ENCODE data around the gene TMEM80. TPM values are rescaled to one million over a fixed set of nuclear protein-coding genes. Genes with fewer than 3 reads are reported as not detected.

The TMEM80 gene
- total and polyA plus RNA-seq, 2 of the 8 experiments (the other 6 are each of a cell fraction or from before 2014, with no cell fraction given) = 8.0 to 16.3 TPM

DNA sequence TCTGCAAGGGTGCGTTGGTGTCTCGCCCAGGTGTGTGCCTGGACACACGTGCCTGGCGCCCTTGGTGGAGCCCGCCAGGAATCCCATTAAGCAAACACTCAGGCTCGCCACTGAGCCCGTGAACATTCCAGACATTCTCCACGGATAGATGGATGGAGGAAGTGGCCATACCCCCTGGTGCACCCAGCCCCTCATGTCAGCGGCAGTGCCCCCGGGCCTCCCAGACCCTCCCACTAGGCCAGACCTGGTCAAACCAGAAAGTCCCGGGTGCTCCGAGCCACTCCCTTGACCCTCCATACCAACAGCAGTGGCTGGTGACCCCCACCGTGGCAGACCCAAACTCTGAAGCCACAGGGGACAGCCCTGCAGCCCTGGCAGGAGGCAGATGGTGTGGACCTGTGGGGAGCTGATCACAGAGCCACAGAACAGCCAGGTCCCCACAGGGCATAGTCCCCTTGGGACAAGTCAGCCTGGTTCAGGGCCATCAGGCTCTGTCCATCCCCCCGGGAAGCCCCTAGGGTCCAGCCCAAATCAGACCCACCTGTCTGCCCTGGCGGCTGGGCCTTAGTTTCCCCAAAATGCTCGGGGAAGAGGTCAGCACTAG lies 12.3 kb downstream of the TMEM80 start:
- 85% methylated on average over 16 of the region's 16 CpGs; no CpG with 5 or more reads in 1 of the 2 experiments for WGBS, 2 experiments (ENCODE audit: extremely low coverage in 1 of 2, insufficient coverage in 1 of 2, insufficient read length in 1 of 2, insufficient replicate concordance in 2 of 2, low coverage in 1 of 2, low lambda C conversion rate in 2 of 2, missing lambda C conversion rate in 1 of 2)
- H3K56ac ChIP-seq (replicated peaks; ENCODE audit: insufficient read length, low read depth, low read length) = peak overlapping the region; percentile 47
- H3K14ac ChIP-seq (ENCODE audit: insufficient read length) = no peak overlapping the region
- no peak overlapping the region for H3K23ac ChIP-seq (ENCODE audit: insufficient read length)
- H3K9ac ChIP-seq (replicated peaks in 1 of 4; ENCODE audit: extremely low read depth in 1 of 4, low read depth in 3 of 4, low read length in 3 of 4) = no peak overlapping the region
- peak overlapping the region; percentile 80 for H3K4ac ChIP-seq (replicated peaks; ENCODE audit: insufficient read length, low read depth, low read length)
- H2BK15ac ChIP-seq (ENCODE audit: low read length) = peak overlapping the region; percentile 95; the same call in 1 of the 2 replicates
- no peaks in the 10 kb centered on the region for H3K79me2 ChIP-seq (ENCODE audit: control insufficient read depth in 1 of 2, insufficient read depth in 2 of 2, low read length in 2 of 2)
- peak overlapping the region; percentile 83; the same call in 1 of the 2 replicates for H2BK5ac ChIP-seq (ENCODE audit: low read depth, low read length)
- no peak for FAIRE-seq
- H3K23me2 ChIP-seq (ENCODE audit: low read depth, low read length) = peaks cover 8% of the 10 kb centered on the region; the same call in 1 of the 2 replicates
- H4K91ac ChIP-seq (replicated peaks; ENCODE audit: insufficient read length, low read length) = peak overlapping the region; percentile 56
- peak overlapping the region in 1 of 2 experiments; percentile 62; a peak in 1 of 4 replicates for H3K4me2 ChIP-seq (ENCODE audit: insufficient read depth in 1 of 2, low read depth in 2 of 2, low read length in 2 of 2)
- no peaks in the 10 kb centered on the region; a peak in 1 of 8 replicates for H3K36me3 ChIP-seq (ENCODE audit: control insufficient read depth in 2 of 4, insufficient read depth in 4 of 4, low read length in 3 of 4)
- H4K8ac ChIP-seq (ENCODE audit: extremely low read depth, insufficient read depth, low read length) = peak overlapping the region; percentile 62; the same call in 1 of the 2 replicates
- peak; percentile 42; the same call in 1 of the 2 replicates for TF ChIP-seq GABPA (IDR thresholded peaks at IDR 0.05; ENCODE audit: borderline replicate concordance, insufficient read depth, low read length)
- no peak for TF ChIP-seq RBBP5 (IDR thresholded peaks at IDR 0.05; ENCODE audit: borderline replicate concordance, low read depth, low read length)
- TF ChIP-seq RFX5 (IDR thresholded peaks at IDR 0.05; ENCODE audit: borderline replicate concordance, low read depth, low read length) = no peak
- TF ChIP-seq TEAD4 (IDR thresholded peaks at IDR 0.05; ENCODE audit: low read depth, low read length) = peak; percentile 88
- H3K4me3 ChIP-seq (ENCODE audit: extremely low read depth in 1 of 4, insufficient read depth in 2 of 4, low read depth in 3 of 4, low read length in 4 of 4) = no peak overlapping the region
- peak overlapping the region; percentile 71; the same call in 1 of the 2 replicates for H3K18ac ChIP-seq (ENCODE audit: extremely low read depth, low read length)
- H4K5ac ChIP-seq (ENCODE audit: insufficient read length, low read depth, low read length) = no peak overlapping the region
- H3K27me3 ChIP-seq (replicated peaks in 1 of 4; ENCODE audit: control insufficient read depth in 3 of 4, extremely low read depth in 1 of 4, insufficient read depth in 3 of 4, low read length in 3 of 4) = no peaks in the 10 kb centered on the region
- H2BK12ac ChIP-seq (ENCODE audit: low read depth, low read length) = peak overlapping the region; percentile 68; the same call in 1 of the 2 replicates
- H3K4me1 ChIP-seq (replicated peaks in 1 of 4; ENCODE audit: control insufficient read depth in 3 of 4, insufficient read depth in 4 of 4, low read length in 3 of 4) = peaks cover 0 to 48% (median 33%) of the 10 kb centered on the region in 4 experiments; a peak in 6 of 7 replicates
- H2BK120ac ChIP-seq (replicated peaks; ENCODE audit: low read depth, low read length) = no peak overlapping the region
- ChIA-PET POLR2A (ENCODE audit: partially characterized antibody) (interaction anchor here (1.2 to 2.2 kb wide), 4 partner anchors 11 to 56 kb away, joined by 3 to 16 read pairs (median 4); no protein-coding TSS in a partner anchor), CTCF (ENCODE audit: partially characterized antibody) (interaction anchor here (0.8 to 3.6 kb wide), 6 partner anchors 11 to 19 kb away, joined by 3 to 22 read pairs (median 6); partner anchors contain the start of genes DEAF1 and TMEM80)
- peak overlapping the region; percentile 77; the same call in 1 of the 2 replicates for H2AK5ac ChIP-seq (ENCODE audit: low read depth, low read length)
- no peak for DNase-seq (ENCODE audit: low read depth in 1 of 2, low spot score in 2 of 2)
- H3K27ac ChIP-seq (ENCODE audit: low read depth, low read length) = no peak overlapping the region
- no peaks in the 10 kb centered on the region for H3K79me1 ChIP-seq (ENCODE audit: low read depth, low read length)
- no peak overlapping the region for H2AFZ ChIP-seq (ENCODE audit: low read length)
- H3K9me3 ChIP-seq (ENCODE audit: insufficient read depth in 2 of 2, low read depth in 1 of 2, low read length in 1 of 2) = no peaks in the 10 kb centered on the region
- H2BK20ac ChIP-seq (ENCODE audit: low read length) = peak overlapping the region; percentile 43; the same call in 1 of the 2 replicates
- peaks cover 1 to 2% of the 10 kb centered on the region in 2 experiments for H4K20me1 ChIP-seq (replicated peaks in 1 of 2; ENCODE audit: control insufficient read depth in 1 of 2, insufficient read depth in 2 of 2, low read length in 2 of 2)
